ENCODE data around the gene TNIP1.

TNIP1 gene

DNA sequence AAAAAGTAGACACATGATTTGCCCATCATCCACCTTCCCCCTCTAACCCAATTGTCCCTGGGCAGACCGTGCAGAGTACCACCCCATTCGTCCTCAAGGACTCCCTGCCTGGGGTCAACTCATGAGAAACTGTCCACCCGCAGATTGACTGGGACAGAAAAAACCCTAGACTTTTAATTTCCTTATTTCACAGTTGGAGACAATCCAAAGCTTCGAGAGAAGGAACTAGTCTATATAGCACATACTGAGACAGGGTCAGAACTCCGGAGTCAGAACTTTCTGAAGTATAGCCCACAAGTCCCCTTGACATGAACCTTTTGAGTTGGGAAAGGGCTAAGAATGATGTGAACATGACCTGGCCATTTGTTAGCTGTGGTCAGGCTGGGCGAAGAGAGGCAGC lies 68.0 kb downstream of the TNIP1 start:
- no peak overlapping the region for H3K4me3 ChIP-seq (ENCODE audit: low read depth, low read length)
- DNase-seq (ENCODE audit: low read depth): no peak

DNA sequence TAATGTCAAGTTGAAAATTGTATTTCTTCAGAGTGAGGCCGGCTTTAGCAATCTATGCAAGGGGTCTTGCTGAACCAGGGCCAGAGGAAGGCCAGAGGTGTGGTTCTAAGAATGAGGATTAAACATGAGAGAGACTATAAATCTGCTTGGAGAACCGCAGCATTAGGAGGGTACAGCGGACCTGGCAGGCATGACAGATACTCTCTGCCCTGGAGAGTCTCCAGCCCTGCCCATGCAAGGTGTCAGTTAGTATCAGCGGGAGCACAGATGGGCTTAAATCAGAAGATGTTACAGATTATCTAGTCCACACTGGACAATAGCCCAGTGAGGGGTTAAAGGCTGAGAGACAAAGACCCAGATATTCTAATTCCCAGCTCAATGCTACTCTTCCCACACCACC lies 71.9 kb downstream of the TNIP1 start:
- DNase-seq (ENCODE audit: low read depth): no peak
- H3K4me3 ChIP-seq (ENCODE audit: low read depth, low read length): no peak overlapping the region

DNA sequence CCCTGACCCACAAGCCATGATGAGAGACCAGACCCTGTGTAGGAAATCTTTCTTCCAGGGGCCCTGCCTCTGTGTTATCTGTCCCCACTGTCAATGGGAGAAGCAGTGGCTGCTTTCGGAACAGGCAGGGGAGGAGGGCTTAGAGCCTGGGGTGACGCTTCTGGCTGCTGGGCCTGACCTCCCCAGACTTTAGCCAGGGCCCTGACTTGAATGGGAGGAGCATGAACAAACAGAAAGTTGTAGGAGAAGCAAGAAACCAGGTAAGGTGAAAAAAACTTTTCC lies 72.7 kb downstream of the TNIP1 start:
- DNase-seq (ENCODE audit: low read depth): no peak

DNA sequence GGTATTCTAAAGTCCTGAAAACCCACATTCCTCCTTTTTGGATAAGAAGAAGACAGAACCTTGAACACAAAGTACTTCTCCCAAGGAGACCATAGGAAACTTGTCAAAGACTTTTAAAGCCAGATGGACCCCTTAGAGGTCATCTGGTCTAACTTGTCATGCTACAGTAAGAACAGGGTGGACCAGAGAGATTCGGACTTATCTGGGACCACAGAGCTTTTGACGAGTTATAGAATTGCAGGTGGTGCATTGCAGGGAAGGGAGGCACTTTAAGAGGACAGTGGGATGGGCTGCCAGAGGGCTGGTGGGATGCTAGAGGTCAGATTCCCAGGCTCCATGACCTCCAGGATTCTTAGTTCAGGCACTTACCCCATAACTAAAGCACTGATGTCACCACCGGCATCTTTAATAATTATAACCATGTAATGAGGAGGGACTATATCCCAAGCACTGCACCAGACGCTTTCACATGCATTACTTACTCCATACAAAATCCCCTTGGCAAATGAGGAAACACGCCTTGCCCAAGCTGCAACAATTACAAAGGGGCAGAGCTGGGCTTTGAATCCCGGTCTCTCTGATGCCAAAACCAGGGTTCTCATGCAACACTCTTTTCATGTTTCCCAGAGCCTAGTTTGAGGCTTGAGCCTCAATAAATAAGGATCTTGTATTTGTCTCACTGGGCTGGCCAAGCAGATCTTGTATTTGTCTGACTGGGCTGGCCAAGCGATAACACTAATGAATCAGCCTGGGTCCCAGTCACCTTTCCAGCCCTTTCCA lies 73.2 kb downstream of the TNIP1 start:
- no peak overlapping the region for H3K4me3 ChIP-seq (ENCODE audit: low read depth, low read length)
- DNase-seq (ENCODE audit: low read depth): no peak

More for the DNA sequence above, 72.7 kb downstream of the TNIP1 start:
- H3K4me3 ChIP-seq (ENCODE audit: low read depth, low read length): no peak overlapping the region

DNA sequence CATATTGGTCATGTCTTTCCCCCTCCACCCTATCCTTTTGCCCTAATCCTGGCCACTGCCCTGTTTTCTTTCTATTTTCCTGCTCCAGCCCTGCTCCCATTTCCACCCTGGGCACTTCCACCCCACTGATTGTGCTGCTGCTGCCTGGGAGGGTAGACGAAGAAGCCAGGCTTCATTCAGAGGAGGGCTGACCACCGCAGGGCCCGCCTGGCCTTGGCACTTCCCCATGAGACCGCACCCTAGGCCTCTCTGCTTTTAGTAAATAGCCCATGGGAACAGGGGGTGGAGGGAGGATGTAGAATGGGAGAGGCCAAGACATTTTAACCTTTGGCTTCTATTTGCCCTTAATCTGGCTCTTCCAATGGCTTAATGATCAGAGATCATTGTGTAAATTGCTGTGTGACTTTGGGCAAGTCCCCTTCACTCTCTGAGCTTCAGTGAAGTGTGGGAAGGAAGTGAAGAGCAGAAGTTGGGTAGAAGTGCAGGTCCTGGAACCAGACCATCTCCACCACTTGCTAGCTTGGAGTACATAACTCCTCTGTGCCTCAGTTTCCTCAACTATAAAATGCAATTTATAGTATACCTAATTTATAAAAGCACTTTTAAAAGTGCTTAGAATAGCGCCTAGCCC lies 74.0 kb downstream of the TNIP1 start:
- no peak for DNase-seq (ENCODE audit: low read depth)
- H3K4me3 ChIP-seq (ENCODE audit: low read depth, low read length): no peak overlapping the region

DNA sequence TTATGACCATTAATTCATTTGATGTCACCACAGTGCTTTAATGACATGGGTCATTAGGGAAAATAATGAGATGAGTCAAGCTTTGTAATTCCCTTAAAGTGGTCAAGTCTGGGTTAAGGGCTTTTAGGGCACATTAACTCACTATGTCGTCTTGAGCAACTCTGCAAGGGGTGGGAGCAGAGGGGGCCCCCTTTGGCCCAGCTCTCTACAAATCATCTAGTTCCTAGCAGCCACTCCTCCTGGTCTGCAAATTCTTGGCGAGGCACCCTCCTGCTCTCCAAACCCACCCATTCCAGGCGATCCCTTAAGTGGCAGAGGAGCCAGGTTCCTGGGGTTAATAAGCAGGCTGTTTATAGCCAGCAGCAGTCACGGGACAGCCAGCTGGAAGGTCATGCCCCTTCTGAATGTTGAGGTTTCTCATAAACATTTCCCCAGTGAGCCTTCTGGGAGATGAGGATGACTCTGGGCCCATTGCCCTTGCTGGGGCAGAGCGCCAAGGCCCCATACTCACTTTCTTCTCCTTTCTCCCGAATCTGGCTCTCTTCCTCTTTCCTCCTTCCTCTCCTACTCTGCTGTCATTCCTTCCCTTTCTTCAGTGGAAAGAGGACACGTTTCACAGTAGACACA lies 74.8 kb downstream of the TNIP1 start:
- no peak overlapping the region for H3K4me3 ChIP-seq (ENCODE audit: low read depth, low read length)
- peak; percentile 49 for DNase-seq (ENCODE audit: low read depth)

DNA sequence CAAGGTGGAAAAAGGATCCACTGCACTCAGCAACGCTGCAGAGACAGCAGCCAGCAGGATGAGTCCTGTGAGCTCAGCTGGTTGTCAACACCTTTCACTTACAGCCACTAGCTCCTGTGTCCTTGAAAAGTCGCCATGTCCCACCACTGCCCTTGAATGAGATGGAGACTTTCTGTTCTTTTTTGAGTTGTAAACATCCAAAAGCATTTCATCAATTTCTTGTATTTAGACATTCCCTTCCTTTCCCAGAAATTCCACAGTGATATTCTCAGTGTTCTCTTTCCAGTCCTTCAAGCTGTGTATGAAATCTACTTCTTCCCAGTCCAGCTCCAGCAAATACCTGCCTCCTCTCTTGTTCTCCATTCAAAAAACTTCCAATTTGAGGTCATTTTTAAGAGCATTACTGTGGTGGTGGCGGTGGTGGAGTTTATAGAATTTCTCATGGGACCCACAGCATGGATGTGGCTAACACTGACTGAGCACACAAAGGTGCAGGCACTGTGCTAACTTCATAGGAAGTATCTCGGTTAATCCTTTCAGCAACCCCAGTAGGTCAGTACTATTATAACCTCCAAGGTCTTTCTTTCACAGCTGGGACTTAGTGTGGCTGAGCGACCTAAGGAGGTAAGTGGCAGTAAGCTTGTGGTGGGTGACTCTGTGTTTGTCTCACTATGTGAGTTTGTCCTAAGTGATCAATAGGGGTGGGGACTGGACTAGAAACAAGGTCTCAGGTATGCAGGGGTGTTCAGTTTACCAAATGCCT lies 75.5 kb downstream of the TNIP1 start:
- no peak for DNase-seq (ENCODE audit: low read depth)

DNA sequence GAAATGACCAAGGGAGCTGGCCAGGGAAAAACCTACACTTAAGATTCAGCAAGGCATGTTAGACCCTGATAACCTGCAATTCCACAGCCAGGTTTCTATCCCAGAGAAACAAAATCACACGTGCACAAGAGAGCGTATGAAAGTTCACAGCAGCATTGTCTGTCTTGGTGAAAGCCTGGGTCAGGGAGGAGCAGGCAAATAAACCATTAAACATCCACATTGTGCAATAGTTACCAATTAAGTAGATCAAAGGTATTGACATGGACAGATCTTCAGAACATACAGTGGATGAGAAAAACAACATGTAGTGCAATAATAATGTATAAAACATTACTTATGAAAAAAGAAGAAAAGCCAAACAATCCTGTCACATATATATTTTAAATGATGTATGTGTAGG lies 76.3 kb downstream of the TNIP1 start:
- DNase-seq (ENCODE audit: low read depth): no peak
- H3K4me3 ChIP-seq (ENCODE audit: low read depth, low read length): no peak overlapping the region

More for the DNA sequence above, 75.5 kb downstream of the TNIP1 start:
- no peak overlapping the region for H3K4me3 ChIP-seq (ENCODE audit: low read depth, low read length)

DNA sequence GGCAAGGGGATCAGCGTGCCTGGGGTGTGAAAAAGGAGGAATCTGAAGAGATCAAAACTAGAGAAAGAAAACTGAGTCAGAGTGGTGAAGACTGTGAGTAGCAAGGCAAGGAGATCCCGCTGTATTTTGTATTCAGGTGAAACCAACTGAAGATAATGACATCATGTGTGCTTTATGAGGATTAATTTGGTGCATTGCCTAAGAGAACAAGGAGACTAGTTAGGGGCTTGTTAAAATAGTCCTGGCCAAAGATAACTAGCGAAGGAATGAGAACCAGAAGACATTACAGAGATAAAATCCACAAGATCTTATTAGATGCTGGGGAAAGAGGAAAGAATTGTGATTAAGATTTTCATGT lies 77.4 kb downstream of the TNIP1 start:
- H3K4me3 ChIP-seq (ENCODE audit: low read depth, low read length): no peak overlapping the region
- no peak for DNase-seq (ENCODE audit: low read depth)

DNA sequence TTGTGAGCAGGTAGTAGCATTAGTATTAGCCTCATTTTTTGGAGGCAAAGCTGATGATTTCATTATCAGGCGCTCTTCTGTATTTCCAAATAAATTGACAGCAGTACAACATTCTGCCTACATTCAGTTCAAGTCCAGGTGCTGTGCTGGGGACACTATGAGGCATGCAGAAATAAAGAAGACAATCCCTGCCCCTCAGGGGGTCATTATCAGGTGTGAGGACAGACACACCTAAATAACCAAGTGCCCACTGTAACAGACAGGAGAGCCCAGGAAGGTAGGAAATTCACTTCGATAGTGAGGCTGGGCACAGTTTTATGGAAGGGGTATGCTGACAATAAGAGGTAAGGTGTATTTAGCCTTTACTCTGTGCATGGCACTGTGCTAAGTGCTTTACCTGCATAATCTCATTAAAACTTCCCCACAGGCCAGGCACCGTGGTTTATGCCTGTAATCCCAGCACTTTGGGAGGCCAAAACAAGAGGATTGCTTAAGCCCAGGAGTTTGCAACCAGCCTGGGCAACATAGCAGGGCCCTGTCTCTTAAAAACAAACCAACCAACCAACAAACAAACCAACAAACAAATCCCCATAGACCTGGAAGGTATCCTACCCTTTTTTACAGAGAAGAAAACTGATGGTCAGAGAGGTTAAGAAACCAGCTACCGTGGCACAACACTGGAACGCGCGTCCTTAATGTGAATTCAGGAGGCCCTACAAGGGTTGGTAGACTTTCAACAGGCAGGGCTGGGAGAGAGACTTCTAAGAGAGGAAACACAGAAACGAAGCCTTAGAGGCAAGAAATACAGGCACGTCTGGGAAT lies 77.9 kb downstream of the TNIP1 start:
- no peak for DNase-seq (ENCODE audit: low read depth)
- H3K4me3 ChIP-seq (ENCODE audit: low read depth, low read length): no peak overlapping the region

DNA sequence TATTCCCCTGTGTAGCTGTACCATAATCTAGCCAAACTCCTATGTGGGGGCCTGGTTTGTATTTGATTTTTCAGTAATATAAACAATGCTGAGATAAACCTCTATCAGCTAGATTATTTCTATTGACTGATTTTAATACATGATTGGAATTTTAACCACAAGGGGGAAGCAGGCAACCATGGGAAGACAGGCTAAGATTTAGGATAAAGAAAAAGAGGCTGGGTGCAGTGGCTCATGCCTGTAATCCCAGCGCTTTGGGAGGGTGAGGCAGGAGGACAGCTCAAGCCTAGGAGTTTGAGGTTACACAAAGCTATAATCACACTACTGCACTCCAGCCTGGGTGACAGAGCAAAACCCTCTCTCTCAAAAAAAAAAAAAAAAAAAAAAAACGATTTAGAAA lies 78.6 kb downstream of the TNIP1 start:
- no peak for DNase-seq (ENCODE audit: low read depth)

DNA sequence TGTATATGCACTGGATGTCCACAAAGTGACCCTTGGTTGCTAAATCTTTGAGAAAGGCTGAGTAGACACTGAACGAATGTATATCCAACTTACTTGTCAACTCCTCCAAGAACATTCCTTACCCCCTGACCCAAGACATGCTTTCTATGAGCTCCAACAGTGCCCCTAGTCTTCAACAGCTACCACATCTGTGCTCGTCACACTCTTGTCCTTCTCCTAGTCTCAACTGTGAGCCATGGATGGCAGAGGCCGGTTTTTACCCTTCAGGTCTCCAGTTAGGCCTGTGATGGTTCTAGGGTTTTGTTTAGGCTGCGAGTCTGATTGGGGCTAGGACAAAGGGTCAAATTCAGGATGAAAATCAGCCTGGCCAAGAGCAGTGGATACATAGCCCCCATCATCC lies 79.4 kb downstream of the TNIP1 start:
- no peak for DNase-seq (ENCODE audit: low read depth)
- H3K4me3 ChIP-seq (ENCODE audit: low read depth, low read length): no peak overlapping the region

More for the DNA sequence above, 78.6 kb downstream of the TNIP1 start:
- no peak overlapping the region for H3K4me3 ChIP-seq (ENCODE audit: low read depth, low read length)

DNA sequence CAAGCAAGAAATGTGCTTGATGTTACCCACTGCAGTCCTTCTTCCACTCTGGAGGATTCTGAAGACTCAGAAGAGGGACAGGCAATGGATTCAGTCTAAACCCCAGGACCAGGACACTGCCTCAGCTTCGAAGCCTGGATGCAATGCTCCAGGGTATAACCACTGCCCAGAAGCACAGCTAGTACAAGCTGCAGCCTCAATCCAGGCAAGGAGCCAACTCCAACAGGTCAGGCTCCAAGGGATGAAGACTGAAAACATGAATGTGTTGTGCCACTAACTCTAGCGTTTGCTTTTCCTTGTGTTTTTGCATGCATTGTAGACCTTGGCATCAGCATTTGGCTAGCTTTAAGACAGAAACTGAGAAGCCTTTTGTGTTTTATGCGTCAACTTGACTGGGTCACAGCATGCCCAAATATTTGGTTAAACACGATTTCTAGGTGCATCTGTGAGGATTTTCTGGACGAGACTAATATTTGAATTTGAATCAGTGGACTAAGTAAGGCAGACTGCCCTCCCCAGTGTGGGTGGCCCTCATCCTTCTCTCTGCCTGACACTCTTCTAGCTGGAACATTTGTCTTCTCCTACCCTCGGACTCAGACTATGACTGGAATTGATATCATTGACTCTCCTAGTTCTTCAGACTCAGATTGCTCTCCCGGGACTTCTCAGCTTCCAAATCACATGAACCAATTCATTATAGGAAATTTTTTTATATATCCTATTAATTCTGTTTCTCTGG lies 81.0 kb downstream of the TNIP1 start:
- H3K4me3 ChIP-seq (ENCODE audit: low read depth, low read length): no peak overlapping the region
- peak; percentile 23 for DNase-seq (ENCODE audit: low read depth)

DNA sequence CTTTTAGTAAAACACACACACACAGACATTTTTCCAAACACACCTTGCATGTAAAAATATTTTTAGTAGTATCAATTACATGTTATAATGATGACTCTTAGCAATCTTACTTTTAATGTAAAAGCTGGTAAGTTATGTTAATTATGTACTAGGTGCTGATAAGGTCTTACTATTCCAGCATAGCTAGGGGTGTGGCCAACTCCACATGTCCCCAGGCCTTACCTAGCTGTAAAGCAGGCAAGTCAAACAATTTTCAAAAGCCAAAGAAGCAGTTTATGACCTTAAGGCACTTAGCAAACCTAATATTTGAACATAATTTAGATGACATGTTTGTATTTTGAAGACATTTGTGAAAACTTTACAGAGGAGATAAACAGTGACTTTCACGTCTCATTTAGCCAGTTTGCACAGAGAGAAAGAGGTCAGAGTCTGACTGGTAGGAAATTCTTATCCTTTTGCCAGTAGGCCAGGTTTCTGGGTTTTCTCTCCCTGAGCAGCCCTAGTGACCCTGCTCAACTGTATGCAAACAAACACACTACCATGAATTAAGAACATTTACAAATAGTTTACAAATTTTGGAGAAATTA lies 86.9 kb downstream of the TNIP1 start:
- H3K4me3 ChIP-seq (ENCODE audit: low read depth, low read length): no peak overlapping the region
- DNase-seq (ENCODE audit: low read depth): no peak

DNA sequence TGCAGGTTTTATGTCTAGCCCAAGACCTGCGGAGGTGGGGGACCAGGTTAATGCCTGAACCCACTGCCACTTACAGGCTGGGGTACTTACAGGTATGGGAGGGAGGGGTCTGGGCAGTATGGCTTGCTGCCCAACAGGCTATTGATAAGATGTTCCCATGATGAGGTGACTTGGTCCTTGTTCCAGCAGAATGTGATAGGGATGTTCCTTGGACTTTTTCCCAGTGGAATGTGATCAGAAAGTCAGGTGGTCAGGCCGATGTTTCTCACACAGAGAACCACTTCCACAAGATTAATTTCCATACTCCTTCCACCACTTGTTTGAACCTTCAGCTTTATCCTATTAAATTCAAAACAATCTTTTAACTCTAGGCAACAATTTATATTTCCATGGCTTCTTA lies 87.4 kb downstream of the TNIP1 start:
- no peak overlapping the region for H3K4me3 ChIP-seq (ENCODE audit: low read depth, low read length)
- DNase-seq (ENCODE audit: low read depth): no peak

DNA sequence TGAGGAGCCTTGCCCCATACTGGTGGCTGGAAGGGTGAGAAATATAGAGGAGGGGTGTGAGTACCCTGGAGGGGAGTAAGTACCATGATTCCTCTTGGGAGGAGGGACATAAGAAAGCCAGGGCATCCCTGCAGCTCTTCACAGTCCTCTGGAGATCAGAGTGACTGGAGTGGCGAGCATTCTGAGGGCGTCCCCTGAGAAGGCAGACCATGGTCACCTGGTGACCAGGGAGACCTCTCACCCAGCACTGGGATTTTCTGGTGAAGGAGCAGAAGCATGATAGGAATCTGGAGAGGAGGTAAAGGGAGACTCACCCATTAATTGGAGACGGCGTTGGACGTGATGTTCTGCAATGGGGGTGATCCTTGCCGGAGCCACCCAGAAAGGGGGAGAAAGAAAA lies 88.1 kb downstream of the TNIP1 start:
- DNase-seq (ENCODE audit: low read depth): no peak
- H3K4me3 ChIP-seq (ENCODE audit: low read depth, low read length): no peak overlapping the region

DNA sequence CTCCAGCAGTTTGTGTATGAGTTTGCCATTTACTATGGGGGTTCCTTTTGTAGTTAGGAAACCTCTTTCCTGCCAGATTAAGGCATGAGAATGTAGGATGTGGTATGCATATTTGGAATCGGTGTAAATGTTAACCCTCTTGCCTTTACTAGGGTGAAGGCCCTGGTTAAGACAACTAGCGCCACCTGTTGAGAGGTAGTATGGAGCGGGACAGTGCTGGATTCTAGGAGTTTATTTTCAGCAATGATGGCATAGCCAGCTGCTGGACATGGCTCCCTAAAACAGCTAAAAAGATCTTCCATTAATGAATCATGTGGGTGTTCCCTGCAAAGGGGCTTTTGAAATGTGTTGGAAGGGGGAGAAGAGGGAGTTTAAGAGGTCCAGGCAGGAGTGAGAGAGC lies 91.1 kb downstream of the TNIP1 start:
- H3K4me3 ChIP-seq (ENCODE audit: low read depth, low read length): no peak overlapping the region
- no peak for DNase-seq (ENCODE audit: low read depth)

DNA sequence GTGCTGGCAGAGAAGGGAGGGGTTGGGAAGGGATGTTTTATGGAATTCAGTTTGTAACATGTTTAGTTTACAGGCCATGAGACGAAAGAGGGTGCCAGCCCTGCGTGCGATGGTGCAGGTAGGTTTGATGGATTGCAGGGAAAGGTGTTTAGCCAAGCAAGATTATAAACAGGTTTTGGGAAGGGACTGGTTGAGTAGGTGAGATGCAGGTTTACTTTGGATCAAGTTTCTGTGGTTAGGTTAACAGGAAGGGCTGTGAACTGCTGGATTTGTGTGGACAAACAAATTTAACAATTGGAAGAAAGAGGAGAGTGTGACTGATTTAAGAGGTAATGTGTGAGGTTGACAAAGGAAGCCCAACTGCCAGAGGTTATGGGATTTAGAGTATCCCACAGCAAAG lies 93.1 kb downstream of the TNIP1 start:
- H3K4me3 ChIP-seq (ENCODE audit: low read depth, low read length): no peak overlapping the region
- no peak for DNase-seq (ENCODE audit: low read depth)

All from skeletal muscle cell (primary cell).